ENCODE data around the gene CHEK2. TPM values are rescaled to one million over a fixed set of nuclear protein-coding genes. Genes with fewer than 3 reads are reported as not detected.
"Not testable (repeated sequence)": the region's sequence is repeated elsewhere in the genome, so short reads cannot be mapped to it uniquely, and the experiment has no call there.

The CHEK2 gene
- total RNA-seq, 6 experiments from 2014 or later: 2.0 to 6.3 (median 4.2) TPM

DNA sequence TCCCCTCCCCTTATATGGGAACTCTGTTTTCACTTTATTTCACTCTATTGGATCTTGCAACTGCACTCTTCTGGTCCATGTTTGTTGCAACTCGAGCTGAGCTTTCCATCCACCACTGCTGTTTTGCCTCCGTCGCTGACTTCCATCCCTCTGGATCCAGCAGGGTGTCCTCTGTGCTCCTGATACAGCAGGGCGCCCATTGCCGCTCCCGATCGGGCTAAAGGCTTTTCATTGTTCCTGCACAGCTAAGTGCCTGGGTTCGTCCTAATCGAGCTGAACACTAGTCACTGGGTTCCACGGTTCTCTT lies 19.8 kb upstream of the CHEK2 start:
- intact Hi-C loops (cut with DNase I): no loop called here
- H3K36me3 ChIP-seq: no peaks in the 10 kb centered on the region
- TF ChIP-seq, protein P1, sequence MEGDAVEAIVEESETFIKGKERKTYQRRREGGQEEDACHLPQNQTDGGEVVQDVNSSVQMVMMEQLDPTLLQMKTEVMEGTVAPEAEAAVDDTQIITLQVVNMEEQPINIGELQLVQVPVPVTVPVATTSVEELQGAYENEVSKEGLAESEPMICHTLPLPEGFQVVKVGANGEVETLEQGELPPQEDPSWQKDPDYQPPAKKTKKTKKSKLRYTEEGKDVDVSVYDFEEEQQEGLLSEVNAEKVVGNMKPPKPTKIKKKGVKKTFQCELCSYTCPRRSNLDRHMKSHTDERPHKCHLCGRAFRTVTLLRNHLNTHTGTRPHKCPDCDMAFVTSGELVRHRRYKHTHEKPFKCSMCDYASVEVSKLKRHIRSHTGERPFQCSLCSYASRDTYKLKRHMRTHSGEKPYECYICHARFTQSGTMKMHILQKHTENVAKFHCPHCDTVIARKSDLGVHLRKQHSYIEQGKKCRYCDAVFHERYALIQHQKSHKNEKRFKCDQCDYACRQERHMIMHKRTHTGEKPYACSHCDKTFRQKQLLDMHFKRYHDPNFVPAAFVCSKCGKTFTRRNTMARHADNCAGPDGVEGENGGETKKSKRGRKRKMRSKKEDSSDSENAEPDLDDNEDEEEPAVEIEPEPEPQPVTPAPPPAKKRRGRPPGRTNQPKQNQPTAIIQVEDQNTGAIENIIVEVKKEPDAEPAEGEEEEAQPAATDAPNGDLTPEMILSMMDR (IDR thresholded peaks at IDR 0.05): no peak
- no peak for TF ChIP-seq POLR2A (IDR thresholded peaks at IDR 0.05)
- H3K4me1 ChIP-seq: no peaks in the 10 kb centered on the region
- no peak overlapping the region for H3K27ac ChIP-seq
- WGBS (ENCODE audit: insufficient coverage, low coverage, low lambda C conversion rate, missing lambda C conversion rate): 90% methylated on average over 9 of the region's 10 CpGs
- H3K9me3 ChIP-seq: no peaks in the 10 kb centered on the region
- ATAC-seq: no peak
- H3K27me3 ChIP-seq: no peaks in the 10 kb centered on the region
- H3K4me3 ChIP-seq: no peak overlapping the region
- no peak for DNase-seq

DNA sequence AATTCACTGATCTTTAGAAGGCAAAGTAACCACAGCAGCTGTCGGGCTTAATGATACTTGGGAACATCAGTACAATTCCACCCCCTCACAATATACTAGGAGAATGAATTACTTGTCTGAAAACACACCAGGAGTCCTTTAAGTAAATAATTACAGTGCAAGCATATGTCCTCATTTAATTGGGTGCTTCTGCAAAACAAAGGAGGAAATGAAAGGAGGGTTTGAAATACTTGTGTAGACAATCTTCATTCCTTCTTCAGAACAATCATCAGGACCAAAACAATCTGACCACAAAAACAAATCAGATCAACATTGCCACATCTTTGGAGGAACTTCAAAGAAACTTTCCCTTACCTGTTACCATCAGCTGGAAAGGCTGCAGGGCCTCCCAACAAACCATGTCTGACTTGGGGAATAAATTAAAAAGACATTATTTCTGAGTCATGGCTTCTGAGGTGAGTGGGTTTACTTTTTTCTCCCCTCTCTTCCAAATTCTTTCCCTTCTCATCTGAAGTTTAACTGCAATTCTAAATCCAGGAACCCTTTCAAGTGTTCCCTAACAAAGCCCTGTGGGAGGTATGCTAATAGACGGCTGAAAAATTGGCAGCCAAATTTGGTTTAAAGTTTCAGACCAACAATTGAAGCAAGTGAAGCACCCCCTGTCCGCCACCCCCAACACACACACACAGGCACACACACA lies 18.4 kb upstream of the CHEK2 start:
- ATAC-seq: peak in 2 of 4 donors; percentile 26 to 40
- DNase-seq: no peak

DNA sequence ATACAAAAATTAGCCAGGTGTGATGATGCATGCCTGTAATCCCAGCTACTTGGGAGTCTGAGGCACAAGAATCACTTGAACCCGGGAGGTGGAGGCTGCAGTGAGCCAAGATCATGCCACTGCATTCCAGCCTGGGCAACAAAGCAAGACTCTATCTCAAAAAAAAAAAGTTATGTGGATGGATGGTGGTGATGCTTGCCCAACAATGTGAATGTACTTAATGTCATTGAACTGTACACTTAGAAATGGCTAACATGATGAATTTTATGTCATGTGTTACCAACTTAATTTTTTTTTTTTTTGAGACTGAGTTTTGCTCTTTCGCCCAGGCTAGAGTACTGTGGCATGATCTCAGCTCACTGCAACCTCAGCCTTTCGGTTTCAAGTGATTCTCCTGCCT lies 12.9 kb upstream of the CHEK2 start:
- H3K36me3 ChIP-seq; H3K4me3 ChIP-seq; intact Hi-C loops (cut with DNase I); H3K9me3 ChIP-seq; H3K27ac ChIP-seq; ATAC-seq; H3K27me3 ChIP-seq; H3K4me1 ChIP-seq; DNase-seq: not testable (repeated sequence)
- WGBS (ENCODE audit: insufficient coverage, low coverage, low lambda C conversion rate, missing lambda C conversion rate): 81% methylated on average over 3 of the region's 3 CpGs

More for the DNA sequence above, 18.4 kb upstream of the CHEK2 start:
- no peaks in the 10 kb centered on the region for H3K4me1 ChIP-seq
- H3K27ac ChIP-seq: no peak overlapping the region
- no peak overlapping the region for H3K4me3 ChIP-seq
- no peaks in the 10 kb centered on the region for H3K36me3 ChIP-seq
- WGBS (ENCODE audit: insufficient coverage, low coverage, low lambda C conversion rate, missing lambda C conversion rate): 60% methylated on average over 2 of the region's 3 CpGs
- no peaks in the 10 kb centered on the region for H3K27me3 ChIP-seq
- intact Hi-C loops (cut with DNase I): no loop called here
- TF ChIP-seq, protein P1 (IDR thresholded peaks at IDR 0.05): no peak
- TF ChIP-seq POLR2A (IDR thresholded peaks at IDR 0.05): no peak
- H3K9me3 ChIP-seq: no peaks in the 10 kb centered on the region

GRCh38 chr22:28750471-28750881 lies 8.9 kb upstream of the CHEK2 start:
- H3K9me3 ChIP-seq: no peaks in the 10 kb centered on the region
- intact Hi-C loops (cut with DNase I): no loop called here
- DNase-seq: no peak
- peaks cover 0 to 14% (median 6%) of the 10 kb centered on the region in 4 donors for H3K4me1 ChIP-seq
- H3K27me3 ChIP-seq: no peaks in the 10 kb centered on the region
- H3K4me3 ChIP-seq: no peak overlapping the region
- peaks cover 0 to 8% (median 0%) of the 10 kb centered on the region in 4 donors for H3K36me3 ChIP-seq
- WGBS (ENCODE audit: insufficient coverage, low coverage, low lambda C conversion rate, missing lambda C conversion rate): 66% methylated on average over 6 of the region's 6 CpGs
- H3K27ac ChIP-seq: no peak overlapping the region
- TF ChIP-seq, protein P1 (IDR thresholded peaks at IDR 0.05): no peak
- no peak for TF ChIP-seq POLR2A (IDR thresholded peaks at IDR 0.05)
- no peak for ATAC-seq

DNA sequence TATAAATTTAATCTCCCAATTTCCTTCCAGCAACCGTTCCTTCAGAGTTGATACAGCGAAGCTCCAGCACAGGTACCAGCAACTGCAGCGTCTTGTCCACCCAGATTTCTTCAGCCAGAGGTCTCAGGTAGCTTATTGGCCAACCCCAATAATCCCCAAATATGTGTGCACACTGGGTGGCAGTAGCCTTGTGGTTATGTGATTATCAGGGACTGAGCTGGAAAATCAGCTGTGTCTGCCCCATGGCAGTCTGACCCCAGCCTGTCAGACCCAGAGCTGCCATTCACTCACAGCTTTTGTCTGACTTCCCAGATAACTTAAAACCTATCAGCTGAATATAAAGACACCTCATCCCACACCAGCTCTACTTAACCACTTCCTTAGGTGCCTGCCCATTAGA lies 2.2 kb upstream of the CHEK2 start:
- no peak for TF ChIP-seq POLR2A (IDR thresholded peaks at IDR 0.05)
- TF ChIP-seq, protein P1 (IDR thresholded peaks at IDR 0.05): no peak
- no peaks in the 10 kb centered on the region for H3K9me3 ChIP-seq
- H3K4me1 ChIP-seq: peaks cover 0 to 30% (median 8%) of the 10 kb centered on the region in 4 donors
- H3K27ac ChIP-seq: no peak overlapping the region
- H3K27me3 ChIP-seq: no peaks in the 10 kb centered on the region
- peaks cover 0 to 27% (median 2%) of the 10 kb centered on the region in 4 donors for H3K36me3 ChIP-seq
- no peak overlapping the region for H3K4me3 ChIP-seq
- 100% methylated on average over 3 of the region's 3 CpGs for WGBS (ENCODE audit: insufficient coverage, low coverage, low lambda C conversion rate, missing lambda C conversion rate)
- intact Hi-C loops (cut with DNase I): no loop called here
- ATAC-seq: no peak
- DNase-seq: no peak

Data from right lobe of liver (tissue), 6 donors.